HG03095 (cell line): Measurements from ENCODE around the gene MYOM3.

Experiments used
- ATAC-seq: cut with Tn5 transposase; IDR thresholded peaks from one replicate; pipeline ENCODE4 v1.9.1; 2021; ENCODE audit warnings: moderate library complexity; ENCODE audit not compliant: unreplicated experiment

The MYOM3 gene

GRCh38 chr1:24097663-24098062 is 14.3 kb downstream of the MYOM3 start:
- ATAC-seq, result no peak

- ATAC-seq, result no peak
These were observed 15.2 kb downstream of the MYOM3 start for GRCh38 chr1:24096739-24097103.

- no peak for ATAC-seq
These were observed 15.8 kb downstream of the MYOM3 start for GRCh38 chr1:24096009-24096738.

GRCh38 chr1:24095140-24095859 is 16.6 kb downstream of the MYOM3 start:
- no peak for ATAC-seq

GRCh38 chr1:24094554-24094953 is 17.4 kb downstream of the MYOM3 start:
- ATAC-seq, result no peak

- ATAC-seq, result no peak
These were observed 18.2 kb downstream of the MYOM3 start for GRCh38 chr1:24093732-24094131.

GRCh38 chr1:24092979-24093378 is 19.0 kb downstream of the MYOM3 start:
- ATAC-seq, result no peak

GRCh38 chr1:24091971-24092482 is 19.9 kb downstream of the MYOM3 start:
- ATAC-seq, result no peak

GRCh38 chr1:24090736-24091135 is 21.2 kb downstream of the MYOM3 start:
- ATAC-seq, result no peak

- no peak for ATAC-seq
These were observed 22.0 kb downstream of the MYOM3 start for GRCh38 chr1:24089743-24090555.

- no peak for ATAC-seq
These were observed 22.8 kb downstream of the MYOM3 start for GRCh38 chr1:24089027-24089742.

- no peak for ATAC-seq
These were observed 25.5 kb downstream of the MYOM3 start for GRCh38 chr1:24086466-24086865.

GRCh38 chr1:24085546-24085945 is 26.4 kb downstream of the MYOM3 start:
- ATAC-seq, result no peak

- ATAC-seq, result no peak
These were observed 26.9 kb downstream of the MYOM3 start for GRCh38 chr1:24085007-24085406.

- no peak for ATAC-seq
These were observed 27.9 kb downstream of the MYOM3 start for GRCh38 chr1:24084050-24084449.

GRCh38 chr1:24082372-24082771 is 29.6 kb downstream of the MYOM3 start:
- no peak for ATAC-seq

GRCh38 chr1:24081190-24081589 is 30.7 kb downstream of the MYOM3 start:
- no peak for ATAC-seq

- no peak for ATAC-seq
These were observed 31.8 kb downstream of the MYOM3 start for GRCh38 chr1:24080131-24080530.

- no peak for ATAC-seq
These were observed 34.5 kb downstream of the MYOM3 start for GRCh38 chr1:24077278-24077978.

- no peak for ATAC-seq
These were observed 36.0 kb downstream of the MYOM3 start for GRCh38 chr1:24075946-24076345.

GRCh38 chr1:24075590-24075854 is 36.4 kb downstream of the MYOM3 start:
- no peak for ATAC-seq
